IgD-negative memory B cell (primary cell): ENCODE results near the gene HSPA12A. TPM values are rescaled to one million over a fixed set of nuclear protein-coding genes. Genes with fewer than 3 reads are reported as not detected.

Source experiments
- H3K27ac Mint-ChIP-seq, 3 donors: one replicate each; pipeline ENCODE4 v1.8.0; 2020 to 2022; ENCODE audit warnings: mild to moderate bottlenecking in 3 of 3, mixed read lengths in 3 of 3, moderate library complexity in 1 of 3
- H3K27me3 Mint-ChIP-seq: one replicate; pipeline ENCODE4 v1.8.0; 2021; ENCODE audit warnings: mixed read lengths
- H3K36me3 Mint-ChIP-seq: one replicate; pipeline ENCODE4 v1.8.0; 2020; ENCODE audit warnings: mild to moderate bottlenecking, mixed read lengths
- H3K4me1 Mint-ChIP-seq, 3 donors: one replicate each; pipeline ENCODE4 v1.8.0; 2020 to 2022; ENCODE audit warnings: mixed read lengths in 3 of 3, mild to moderate bottlenecking in 1 of 3
- H3K4me3 Mint-ChIP-seq, 4 donors: one replicate each; pipeline ENCODE4 v1.8.0; 2020 to 2022; ENCODE audit warnings: mild to moderate bottlenecking in 4 of 4, mixed read lengths in 4 of 4, moderate library complexity in 3 of 4
- H3K9me3 Mint-ChIP-seq, 3 donors: one replicate each; pipeline ENCODE4 v1.8.0; 2020 to 2021; ENCODE audit warnings: mixed read lengths in 3 of 3, mild to moderate bottlenecking in 1 of 3
- polyA plus RNA-seq: library from polyadenylated mRNA; unstranded; fragments of 300-500 nt; fragmentation: Illumina TruSeq; gene quantifications from one replicate; pipeline ENCODE4 v1.2.3, GENCODE V29; 2021

HSPA12A gene
- polyA plus RNA-seq, 1 donor from 2014 or later, result 6.7 TPM

GRCh38 chr10:116775488-116776400 is 33.4 kb upstream of the HSPA12A start:
- Mint-ChIP-seq H3K27ac (peak overlapping the region in 1 of 3 donors; percentile 40), H3K36me3 (no peaks in the 10 kb centered on the region), H3K4me1 (no peaks in the 10 kb centered on the region), H3K27me3 (peaks cover 3% of the 10 kb centered on the region), H3K4me3 (no peak overlapping the region), H3K9me3 (no peaks in the 10 kb centered on the region)

GRCh38 chr10:116774728-116775151 is 32.4 kb upstream of the HSPA12A start:
- Mint-ChIP-seq H3K27ac (no peak overlapping the region), H3K36me3 (no peaks in the 10 kb centered on the region), H3K27me3 (peaks cover 5% of the 10 kb centered on the region), H3K4me3 (no peak overlapping the region), H3K9me3 (no peaks in the 10 kb centered on the region), H3K4me1 (no peaks in the 10 kb centered on the region)

GRCh38 chr10:116772909-116773705 is 30.7 kb upstream of the HSPA12A start:
- Mint-ChIP-seq H3K9me3 (no peaks in the 10 kb centered on the region), H3K27me3 (peaks cover 5% of the 10 kb centered on the region), H3K36me3 (no peaks in the 10 kb centered on the region), H3K4me3 (no peak overlapping the region), H3K27ac (no peak overlapping the region), H3K4me1 (no peaks in the 10 kb centered on the region)

GRCh38 chr10:116771959-116772585 is 29.7 kb upstream of the HSPA12A start:
- Mint-ChIP-seq H3K4me3 (peak overlapping the region in 1 of 4 donors; percentile 47), H3K27me3 (peaks cover 5% of the 10 kb centered on the region), H3K27ac (no peak overlapping the region), H3K4me1 (no peaks in the 10 kb centered on the region), H3K36me3 (no peaks in the 10 kb centered on the region), H3K9me3 (no peaks in the 10 kb centered on the region)

GRCh38 chr10:116771101-116771958 is 29.0 kb upstream of the HSPA12A start:
- no peak overlapping the region for H3K4me3 Mint-ChIP-seq
- H3K27ac Mint-ChIP-seq, result no peak overlapping the region
- no peaks in the 10 kb centered on the region for H3K36me3 Mint-ChIP-seq
- H3K27me3 Mint-ChIP-seq, result peaks cover 9% of the 10 kb centered on the region
- H3K9me3 Mint-ChIP-seq, result no peaks in the 10 kb centered on the region
- H3K4me1 Mint-ChIP-seq, result no peaks in the 10 kb centered on the region

- Mint-ChIP-seq H3K4me3 (no peak overlapping the region), H3K4me1 (no peaks in the 10 kb centered on the region), H3K27me3 (peaks cover 6% of the 10 kb centered on the region), H3K27ac (no peak overlapping the region), H3K36me3 (no peaks in the 10 kb centered on the region), H3K9me3 (peaks cover 0 to 3% (median 0%) of the 10 kb centered on the region in 3 donors)
Measured at GRCh38 chr10:116770281-116770680, 27.9 kb upstream of the HSPA12A start.

GRCh38 chr10:116769791-116770190 is 27.4 kb upstream of the HSPA12A start:
- no peak overlapping the region for H3K4me3 Mint-ChIP-seq
- H3K4me1 Mint-ChIP-seq, result no peaks in the 10 kb centered on the region
- no peak overlapping the region for H3K27ac Mint-ChIP-seq
- peaks cover 0 to 3% (median 2%) of the 10 kb centered on the region in 3 donors for H3K9me3 Mint-ChIP-seq
- peaks cover 6% of the 10 kb centered on the region for H3K27me3 Mint-ChIP-seq
- no peaks in the 10 kb centered on the region for H3K36me3 Mint-ChIP-seq

GRCh38 chr10:116769368-116769767 is 27.0 kb upstream of the HSPA12A start:
- Mint-ChIP-seq H3K36me3 (no peaks in the 10 kb centered on the region), H3K4me1 (no peaks in the 10 kb centered on the region), H3K9me3 (peaks cover 0 to 4% (median 3%) of the 10 kb centered on the region in 3 donors), H3K4me3 (no peak overlapping the region), H3K27ac (no peak overlapping the region), H3K27me3 (peaks cover 6% of the 10 kb centered on the region)

- Mint-ChIP-seq H3K4me1 (no peaks in the 10 kb centered on the region), H3K4me3 (no peak overlapping the region), H3K36me3 (no peaks in the 10 kb centered on the region), H3K9me3 (peaks cover 0 to 4% (median 3%) of the 10 kb centered on the region in 3 donors), H3K27me3 (peaks cover 6% of the 10 kb centered on the region), H3K27ac (no peak overlapping the region)
Measured at GRCh38 chr10:116768786-116769185, 26.4 kb upstream of the HSPA12A start.

GRCh38 chr10:116766837-116767634 is 24.7 kb upstream of the HSPA12A start:
- H3K36me3 Mint-ChIP-seq, result no peaks in the 10 kb centered on the region
- H3K27me3 Mint-ChIP-seq, result peaks cover 13% of the 10 kb centered on the region
- H3K9me3 Mint-ChIP-seq, result peaks cover 0 to 4% (median 3%) of the 10 kb centered on the region in 3 donors
- no peak overlapping the region for H3K4me3 Mint-ChIP-seq
- H3K27ac Mint-ChIP-seq, result no peak overlapping the region
- H3K4me1 Mint-ChIP-seq, result no peaks in the 10 kb centered on the region

- no peak overlapping the region for H3K4me3 Mint-ChIP-seq
- H3K9me3 Mint-ChIP-seq, result peaks cover 0 to 5% (median 4%) of the 10 kb centered on the region in 3 donors
- H3K4me1 Mint-ChIP-seq, result no peaks in the 10 kb centered on the region
- no peaks in the 10 kb centered on the region for H3K36me3 Mint-ChIP-seq
- H3K27ac Mint-ChIP-seq, result no peak overlapping the region
- H3K27me3 Mint-ChIP-seq, result peaks cover 14% of the 10 kb centered on the region
Measured at GRCh38 chr10:116766241-116766827, 24.0 kb upstream of the HSPA12A start.

GRCh38 chr10:116765648-116766081 is 23.3 kb upstream of the HSPA12A start:
- H3K27me3 Mint-ChIP-seq, result peaks cover 14% of the 10 kb centered on the region
- H3K4me1 Mint-ChIP-seq, result no peaks in the 10 kb centered on the region
- no peak overlapping the region for H3K4me3 Mint-ChIP-seq
- H3K9me3 Mint-ChIP-seq, result peaks cover 0 to 5% (median 4%) of the 10 kb centered on the region in 3 donors
- no peaks in the 10 kb centered on the region for H3K36me3 Mint-ChIP-seq
- H3K27ac Mint-ChIP-seq, result no peak overlapping the region

GRCh38 chr10:116764979-116765378 is 22.6 kb upstream of the HSPA12A start:
- Mint-ChIP-seq H3K36me3 (no peaks in the 10 kb centered on the region), H3K27ac (no peak overlapping the region), H3K4me1 (no peaks in the 10 kb centered on the region), H3K27me3 (peaks cover 13% of the 10 kb centered on the region), H3K9me3 (peaks cover 0 to 5% (median 4%) of the 10 kb centered on the region in 3 donors), H3K4me3 (no peak overlapping the region)
